K562 (cell line): Measurements from ENCODE around the gene CHST13. TPM values are rescaled to one million over a fixed set of nuclear protein-coding genes. Genes with fewer than 3 reads are reported as not detected.

Source experiments
- ATAC-seq: fragments of 200-7000 bp; cut with Tn5 transposase; 3 replicates; pipeline ENCODE4 v1.9.1; 2020; ENCODE audit warnings: moderate library complexity
- BruUV-seq: library from RNA; stranded (reverse); fragments of 400-500 nt; replicated peaks from 2 replicates; lab custom pipeline; 2021; lab: Mats Ljungman, UMichigan
- CTCF ChIA-PET: fragments of 300-600 bp; formaldehyde crosslinking; extraction: SDS; loops from one replicate; lab custom pipeline; 2021; ENCODE audit warnings: low intra/inter-chr PET ratio; lab: Yijun Ruan, JAX
- POLR2A ChIA-PET: fragments of 300-600, 350-650 bp; sonication (Branson Sonifier 250); formaldehyde crosslinking; extraction: SDS; loops from one replicate; lab custom pipeline; 2021; ENCODE audit warnings: antibody characterized with exemption, inconsistent platforms; lab: Yijun Ruan, JAX
- DNase-seq, 4 experiments: peaks; one replicate each; pipeline versions ENCODE4 v3.0.0 to v3.0.0-alpha.2; 2011 to 2018; ENCODE audit warnings: low spot score in 3 of 4, mixed read lengths in 3 of 4; ENCODE audit errors: extremely low read depth in 1 of 4
- FAIRE-seq: peaks from 2 replicates; lab custom pipeline; 2011; peaks lifted over from hg19 to GRCh38; lab: Jason Lieb, UNC
- H2AFZ ChIP-seq: 2 replicates; pipeline ENCODE4 v1.6.0; 2011; ENCODE audit warnings: low read depth, low read length, control low read depth, inconsistent platforms
- H3K27ac ChIP-seq: fragments of 200-600 bp; 3 replicates; pipeline ENCODE4 v1.8.0; 2011; ENCODE audit warnings: low read depth, mild to moderate bottlenecking, control low read depth, inconsistent platforms, low read length, moderate library complexity, mixed read lengths; ENCODE audit errors: extremely low read depth
- H3K27me3 ChIP-seq, 2 experiments: fragments of 300-600 bp in 1 of 2; 2 replicates in 1 of 2; 3 replicates in 1 of 2; pipeline versions ENCODE4 v1.6.0 to v1.8.0; 2011; ENCODE audit warnings: inconsistent platforms in 2 of 2, low read length in 2 of 2, mild to moderate bottlenecking in 1 of 2, mixed read lengths in 1 of 2, moderate library complexity in 1 of 2; ENCODE audit not compliant: control insufficient read depth in 2 of 2, insufficient read depth in 2 of 2
- H3K36me3 ChIP-seq: fragments of 300-600 bp; 3 replicates; pipeline ENCODE4 v1.8.0; 2011; ENCODE audit warnings: mild to moderate bottlenecking, low read length, inconsistent platforms; ENCODE audit not compliant: control insufficient read depth, insufficient read depth
- H3K4me1 ChIP-seq, 2 experiments: fragments of 200-600 bp in 1 of 2; replicated peaks in 1 of 2; 2 replicates in 1 of 2; 3 replicates in 1 of 2; pipeline versions ENCODE4 v1.5.1 to v1.8.0; 2011; ENCODE audit warnings: inconsistent platforms in 2 of 2, low read length in 2 of 2, mild to moderate bottlenecking in 1 of 2, mixed read lengths in 1 of 2, moderate library complexity in 1 of 2; ENCODE audit not compliant: control insufficient read depth in 2 of 2, insufficient read depth in 2 of 2
- H3K4me2 ChIP-seq: 2 replicates; pipeline ENCODE4 v1.6.1; 2011; ENCODE audit warnings: low read length, control low read depth, inconsistent platforms, mixed read lengths; ENCODE audit not compliant: insufficient read depth
- H3K4me3 ChIP-seq: fragments of 200-600 bp; sonication (generic), shearing (Covaris generic); 2 replicates; pipeline ENCODE4 v1.5.1; 2016; ENCODE audit warnings: control low read depth, inconsistent platforms
- H3K79me2 ChIP-seq: fragments of 200-600 bp; 3 replicates; pipeline ENCODE4 v1.8.0; 2011; ENCODE audit warnings: low read length, inconsistent platforms; ENCODE audit not compliant: control insufficient read depth, insufficient read depth
- H3K9ac ChIP-seq, 2 experiments: 2 replicates each; pipeline versions ENCODE4 v1.6.0 to v1.6.1; 2011; ENCODE audit warnings: low read depth in 2 of 2, low read length in 2 of 2, control low read depth in 1 of 2, inconsistent platforms in 1 of 2, mild to moderate bottlenecking in 1 of 2, mixed read lengths in 1 of 2; ENCODE audit not compliant: insufficient read depth in 1 of 2
- H3K9me1 ChIP-seq: one replicate; pipeline ENCODE4 v1.6.0; 2011; ENCODE audit warnings: inconsistent platforms, mild to moderate bottlenecking, low read length, moderate library complexity; ENCODE audit not compliant: control insufficient read depth, insufficient read depth
- H3K9me3 ChIP-seq: replicated peaks from 2 replicates; pipeline ENCODE4 v1.5.1; 2011; ENCODE audit warnings: low read depth, low read length, inconsistent platforms; ENCODE audit not compliant: control insufficient read depth, insufficient read depth
- H4K20me1 ChIP-seq: replicated peaks from 2 replicates; pipeline ENCODE4 v1.6.1; 2011; ENCODE audit warnings: low read length, inconsistent platforms, mixed read lengths; ENCODE audit not compliant: control insufficient read depth, insufficient read depth
- BRD4 ChIP-seq: fragments of 200-600 bp; sonication (generic); IDR thresholded peaks from 2 replicates; pipeline ENCODE4 v1.6.1; 2017; ENCODE audit warnings: inconsistent platforms
- CBX1 ChIP-seq: sonication (generic); IDR thresholded peaks from 2 replicates; pipeline ENCODE4 v1.6.1; 2016; ENCODE audit warnings: antibody characterized with exemption, low read depth, mild to moderate bottlenecking
- CCAR2 ChIP-seq: fragments of 200-400 bp; formaldehyde crosslinking; IDR thresholded peaks from 2 replicates; pipeline ENCODE4 v1.6.1; 2017; ENCODE audit warnings: mild to moderate bottlenecking, low read depth, low read length
- KDM4B ChIP-seq, 2 experiments: fragments of 450-650 bp in 1 of 2; sonication (generic) in 1 of 2; IDR thresholded peaks; 2 replicates each; pipeline ENCODE4 v1.6.1; 2016 to 2017; ENCODE audit warnings: borderline replicate concordance in 2 of 2, antibody characterized with exemption in 1 of 2, low read depth in 1 of 2, mild to moderate bottlenecking in 1 of 2
- MCM7 ChIP-seq, 2 experiments: fragments of 450-650 bp; IDR thresholded peaks; 2 replicates each; pipeline ENCODE4 v1.6.1; 2016 to 2018
- NR4A1 ChIP-seq, 2 experiments: fragments of 250-450 bp in 1 of 2; fragments of 450-650 bp in 1 of 2; sonication (Bioruptor Pico) in 1 of 2; IDR thresholded peaks; 2 replicates each; pipeline versions ENCODE4 v1.4.0 to v1.6.1; 2016 to 2020; ENCODE audit warnings: mild to moderate bottlenecking in 2 of 2, missing compliant biosample characterization in 1 of 2, missing genetic modification characterization in 1 of 2, moderate library complexity in 1 of 2
- PTTG1 ChIP-seq: fragments of 450-650 bp; IDR thresholded peaks from 2 replicates; pipeline ENCODE4 v1.6.1; 2016; ENCODE audit warnings: low read depth, mild to moderate bottlenecking, missing genetic modification characterization, missing compliant biosample characterization
- SREBF1 ChIP-seq: fragments of 150-350 bp; IDR thresholded peaks from 2 replicates; pipeline ENCODE4 v1.6.1; 2014; ENCODE audit warnings: antibody characterized with exemption, low read depth, low read length, borderline replicate concordance
- TCF3 ChIP-seq: sonication (generic); formaldehyde crosslinking; IDR thresholded peaks from 2 replicates; pipeline ENCODE4 v1.4.0; 2020; ENCODE audit warnings: mild to moderate bottlenecking, missing genetic modification reagents
- XRCC3 ChIP-seq: fragments of 450-650 bp; IDR thresholded peaks from 2 replicates; pipeline ENCODE4 v1.6.1; 2017; ENCODE audit warnings: mild to moderate bottlenecking, moderate library complexity
- WGBS: fragments of 100-300 bp; shearing (Covaris generic); methylation state at CpG from one replicate; pipeline ENCODE4 v1.1.6; 2016; ENCODE audit warnings: low coverage, mixed read lengths; ENCODE audit not compliant: insufficient coverage; ENCODE audit errors: missing lambda C conversion rate; 5-methylcytosine and 5-hydroxymethylcytosine counted together
- in situ Hi-C: fragments of 300-500 bp; cut with MboI; formaldehyde crosslinking; loops from 4 replicates; pipeline ENCODE4 v1.15.0; 2018; ENCODE audit warnings: inconsistent platforms, mixed read lengths
- intact Hi-C: fragments of 100-400 bp; cut with micrococcal nuclease; formaldehyde crosslinking; loops from 2 replicates; pipeline ENCODE4 v1.14.2; 2022
- polyA plus RNA-seq, 8 experiments: library from polyadenylated mRNA; depleted of rRNA in 4 of 8; stranded (reverse) in 5 of 8; unstranded in 3 of 8; fragments of >200 nt; fragmentation: Nextera tagmentation in 2 of 8; fragmentation: Illumina TruSeq in 1 of 8; extraction: Ambion mirVana in 2 of 8; extraction: Trizol in 1 of 8; gene quantifications; 2 replicates each; pipeline versions ENCODE4 v1.2.1 to v1.2.3, GENCODE V29; 2011 to 2014; ENCODE audit warnings: inconsistent platforms in 1 of 8, missing spikeins in 1 of 8
- total RNA-seq, 7 experiments: library from RNA; depleted of rRNA in 6 of 7; stranded (reverse); fragments of >200 nt in 6 of 7; fragmentation: Illumina TruSeq in 2 of 7; extraction: Trizol in 2 of 7; gene quantifications; 2 replicates each; pipeline versions ENCODE4 v1.2.1 to v1.2.3, GENCODE V29; 2011 to 2021; ENCODE audit warnings: low replicate concordance in 1 of 7
- TF ChIP-seq, protein P1 (sequence below): fragments of 250-450 bp; sonication (Bioruptor Pico); IDR thresholded peaks from 2 replicates; pipeline ENCODE4 v1.4.0; 2020
- TF ChIP-seq, protein P2 (sequence below): fragments of 250-450 bp; sonication (Bioruptor Pico); IDR thresholded peaks from 2 replicates; pipeline ENCODE4 v1.6.1; 2021; ENCODE audit warnings: mild to moderate bottlenecking
- TF ChIP-seq, protein P3 (sequence below): fragments of 450-650 bp; IDR thresholded peaks from 2 replicates; pipeline ENCODE4 v1.6.1; 2016; ENCODE audit warnings: mild to moderate bottlenecking

Gene CHST13
- total and polyA plus RNA-seq, 9 of the 15 experiments (the other 6 are each of a cell fraction or from before 2014, with no cell fraction given): not detected

DNA sequence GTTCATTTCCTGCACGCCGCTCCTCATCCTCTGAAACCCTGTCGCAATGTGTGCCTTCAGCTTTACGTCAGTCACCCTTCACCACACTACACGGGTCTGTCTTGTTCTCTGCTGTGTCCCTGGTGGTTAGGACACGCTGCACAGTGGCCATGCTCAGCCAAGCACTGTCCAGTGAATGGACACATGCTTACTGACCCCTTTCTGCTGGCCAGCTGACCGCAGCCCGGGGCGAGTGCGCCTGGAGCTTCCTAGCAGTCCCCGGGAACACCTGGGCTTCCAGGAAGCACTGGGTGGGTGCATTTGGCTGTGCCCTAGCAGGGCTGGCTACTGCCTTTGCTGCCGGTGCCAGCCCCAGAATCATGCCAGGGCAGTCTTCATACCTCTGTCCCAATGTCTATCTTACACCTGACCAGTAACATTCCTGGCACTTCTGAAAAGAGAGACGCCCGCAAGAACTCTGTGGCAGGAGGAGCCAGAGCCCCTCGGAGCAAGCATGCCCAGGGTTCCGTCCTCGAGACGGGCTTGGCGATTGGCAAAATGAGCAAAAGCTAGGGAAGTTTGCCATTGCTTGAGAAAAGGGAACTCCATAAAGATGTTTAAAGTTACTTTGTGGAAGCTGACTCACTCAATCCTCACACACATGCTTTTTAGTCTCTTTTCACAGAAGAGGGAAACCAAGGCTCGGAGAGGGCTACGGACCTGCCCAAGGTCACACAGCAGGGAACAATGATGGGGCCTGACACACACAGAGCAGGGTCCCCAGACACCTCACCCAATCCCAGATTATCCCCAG lies 32.5 kb upstream of the CHST13 start:
- FAIRE-seq: no peak

More for the DNA sequence above, 32.5 kb upstream of the CHST13 start:
- Histone ChIP-seq H3K9me3 (no peaks in the 10 kb centered on the region), H3K79me2 (no peaks in the 10 kb centered on the region), H3K4me1 (no peaks in the 10 kb centered on the region; a peak in 1 of 5 replicates), H3K4me3 (no peak overlapping the region), H4K20me1 (no peaks in the 10 kb centered on the region; the same call in 1 of the 2 replicates), H3K36me3 (no peaks in the 10 kb centered on the region), H3K9me1 (no peaks in the 10 kb centered on the region), H3K4me2 (no peak overlapping the region), H3K9ac (no peak overlapping the region), H3K27ac (no peak overlapping the region), H2AFZ (no peak overlapping the region), H3K27me3 (peaks cover 10 to 51% of the 10 kb centered on the region in 2 experiments; a peak in 4 of 5 replicates)
- ChIA-PET CTCF (no interaction called here), POLR2A (no interaction called here)
- DNase-seq (no peak), ATAC-seq (no peak)
- WGBS: 8% methylated on average over 20 of the region's 21 CpGs
- in situ Hi-C loops: no loop called here
- intact Hi-C loops: no loop called here
- no TSS peak for BruUV-seq
- TF ChIP-seq CBX1 (no peak), CCAR2 (no peak), SREBF1 (no peak), NR4A1 (CRISPR knock-in tag; IDR thresholded peaks at IDR 0.05) (no peak), NR4A1 (tag; IDR thresholded peaks at IDR 0.05) (no peak), KDM4B (IDR thresholded peaks at IDR 0.05; ENCODE audit: borderline replicate concordance in 2 of 2, low read depth in 1 of 2) (no peak), PTTG1 (tag) (no peak), MCM7 (IDR thresholded peaks at IDR 0.05) (no peak), BRD4 (no peak), TCF3 (CRISPR knock-in tag) (no peak), XRCC3 (no peak)
- TF ChIP-seq, protein P1, sequence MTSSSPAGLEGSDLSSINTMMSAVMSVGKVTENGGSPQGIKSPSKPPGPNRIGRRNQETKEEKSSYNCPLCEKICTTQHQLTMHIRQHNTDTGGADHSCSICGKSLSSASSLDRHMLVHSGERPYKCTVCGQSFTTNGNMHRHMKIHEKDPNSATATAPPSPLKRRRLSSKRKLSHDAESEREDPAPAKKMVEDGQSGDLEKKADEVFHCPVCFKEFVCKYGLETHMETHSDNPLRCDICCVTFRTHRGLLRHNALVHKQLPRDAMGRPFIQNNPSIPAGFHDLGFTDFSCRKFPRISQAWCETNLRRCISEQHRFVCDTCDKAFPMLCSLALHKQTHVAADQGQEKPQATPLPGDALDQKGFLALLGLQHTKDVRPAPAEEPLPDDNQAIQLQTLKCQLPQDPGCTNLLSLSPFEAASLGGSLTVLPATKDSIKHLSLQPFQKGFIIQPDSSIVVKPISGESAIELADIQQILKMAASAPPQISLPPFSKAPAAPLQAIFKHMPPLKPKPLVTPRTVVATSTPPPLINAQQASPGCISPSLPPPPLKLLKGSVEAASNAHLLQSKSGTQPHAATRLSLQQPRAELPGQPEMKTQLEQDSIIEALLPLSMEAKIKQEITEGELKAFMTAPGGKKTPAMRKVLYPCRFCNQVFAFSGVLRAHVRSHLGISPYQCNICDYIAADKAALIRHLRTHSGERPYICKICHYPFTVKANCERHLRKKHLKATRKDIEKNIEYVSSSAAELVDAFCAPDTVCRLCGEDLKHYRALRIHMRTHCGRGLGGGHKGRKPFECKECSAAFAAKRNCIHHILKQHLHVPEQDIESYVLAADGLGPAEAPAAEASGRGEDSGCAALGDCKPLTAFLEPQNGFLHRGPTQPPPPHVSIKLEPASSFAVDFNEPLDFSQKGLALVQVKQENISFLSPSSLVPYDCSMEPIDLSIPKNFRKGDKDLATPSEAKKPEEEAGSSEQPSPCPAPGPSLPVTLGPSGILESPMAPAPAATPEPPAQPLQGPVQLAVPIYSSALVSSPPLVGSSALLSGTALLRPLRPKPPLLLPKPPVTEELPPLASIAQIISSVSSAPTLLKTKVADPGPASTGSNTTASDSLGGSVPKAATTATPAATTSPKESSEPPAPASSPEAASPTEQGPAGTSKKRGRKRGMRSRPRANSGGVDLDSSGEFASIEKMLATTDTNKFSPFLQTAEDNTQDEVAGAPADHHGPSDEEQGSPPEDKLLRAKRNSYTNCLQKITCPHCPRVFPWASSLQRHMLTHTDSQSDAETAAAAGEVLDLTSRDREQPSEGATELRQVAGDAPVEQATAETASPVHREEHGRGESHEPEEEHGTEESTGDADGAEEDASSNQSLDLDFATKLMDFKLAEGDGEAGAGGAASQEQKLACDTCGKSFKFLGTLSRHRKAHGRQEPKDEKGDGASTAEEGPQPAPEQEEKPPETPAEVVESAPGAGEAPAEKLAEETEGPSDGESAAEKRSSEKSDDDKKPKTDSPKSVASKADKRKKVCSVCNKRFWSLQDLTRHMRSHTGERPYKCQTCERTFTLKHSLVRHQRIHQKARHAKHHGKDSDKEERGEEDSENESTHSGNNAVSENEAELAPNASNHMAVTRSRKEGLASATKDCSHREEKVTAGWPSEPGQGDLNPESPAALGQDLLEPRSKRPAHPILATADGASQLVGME (CRISPR knock-in tag): no peak
- TF ChIP-seq, protein P2, sequence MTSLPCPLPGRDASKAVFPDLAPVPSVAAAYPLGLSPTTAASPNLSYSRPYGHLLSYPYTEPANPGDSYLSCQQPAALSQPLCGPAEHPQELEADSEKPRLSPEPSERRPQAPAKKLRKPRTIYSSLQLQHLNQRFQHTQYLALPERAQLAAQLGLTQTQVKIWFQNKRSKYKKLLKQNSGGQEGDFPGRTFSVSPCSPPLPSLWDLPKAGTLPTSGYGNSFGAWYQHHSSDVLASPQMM (CRISPR knock-in tag): no peak
- TF ChIP-seq, protein P3, sequence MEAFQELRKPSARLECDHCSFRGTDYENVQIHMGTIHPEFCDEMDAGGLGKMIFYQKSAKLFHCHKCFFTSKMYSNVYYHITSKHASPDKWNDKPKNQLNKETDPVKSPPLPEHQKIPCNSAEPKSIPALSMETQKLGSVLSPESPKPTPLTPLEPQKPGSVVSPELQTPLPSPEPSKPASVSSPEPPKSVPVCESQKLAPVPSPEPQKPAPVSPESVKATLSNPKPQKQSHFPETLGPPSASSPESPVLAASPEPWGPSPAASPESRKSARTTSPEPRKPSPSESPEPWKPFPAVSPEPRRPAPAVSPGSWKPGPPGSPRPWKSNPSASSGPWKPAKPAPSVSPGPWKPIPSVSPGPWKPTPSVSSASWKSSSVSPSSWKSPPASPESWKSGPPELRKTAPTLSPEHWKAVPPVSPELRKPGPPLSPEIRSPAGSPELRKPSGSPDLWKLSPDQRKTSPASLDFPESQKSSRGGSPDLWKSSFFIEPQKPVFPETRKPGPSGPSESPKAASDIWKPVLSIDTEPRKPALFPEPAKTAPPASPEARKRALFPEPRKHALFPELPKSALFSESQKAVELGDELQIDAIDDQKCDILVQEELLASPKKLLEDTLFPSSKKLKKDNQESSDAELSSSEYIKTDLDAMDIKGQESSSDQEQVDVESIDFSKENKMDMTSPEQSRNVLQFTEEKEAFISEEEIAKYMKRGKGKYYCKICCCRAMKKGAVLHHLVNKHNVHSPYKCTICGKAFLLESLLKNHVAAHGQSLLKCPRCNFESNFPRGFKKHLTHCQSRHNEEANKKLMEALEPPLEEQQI: no peak
